ENCODE results near the gene ATP7A. TPM values are rescaled to one million over a fixed set of nuclear protein-coding genes. Genes with fewer than 3 reads are reported as not detected.

Gene ATP7A
- total and polyA plus RNA-seq, 9 of the 15 experiments (the other 6 are each of a cell fraction or from before 2014, with no cell fraction given): 7.8 to 22.7 (median 11.6) TPM

DNA sequence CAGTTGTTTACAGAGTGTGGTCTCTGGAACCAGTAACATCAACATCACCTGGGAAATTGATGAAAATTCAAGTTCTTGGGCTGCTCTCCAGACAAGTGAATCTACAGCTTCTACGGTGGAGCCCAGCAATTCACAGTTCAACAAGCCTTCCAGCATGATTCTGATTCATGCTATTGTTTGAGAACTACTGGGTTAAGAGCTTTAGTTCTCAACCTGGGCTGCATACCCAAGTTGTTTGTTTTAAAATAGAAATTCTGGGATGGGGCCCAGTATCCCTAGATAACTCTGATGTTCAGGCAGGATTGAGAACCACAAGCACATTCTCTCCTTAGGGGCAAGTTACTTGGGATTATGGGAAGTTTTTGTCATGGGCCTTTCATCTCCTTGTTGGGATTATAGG is 155.6 kb downstream of the ATP7A start:
- TF ChIP-seq ETS2 (tag; IDR thresholded peaks at IDR 0.05; ENCODE audit: borderline replicate concordance, poor library complexity, severe bottlenecking) (no peak), ZNF444 (CRISPR knock-in tag; IDR thresholded peaks at IDR 0.05) (no peak), RBM34 (IDR thresholded peaks at IDR 0.05; ENCODE audit: borderline replicate concordance, insufficient read depth, low read length) (no peak), PTBP1 (IDR thresholded peaks at IDR 0.05; ENCODE audit: low read depth, low read length) (no peak), RBM17 (IDR thresholded peaks at IDR 0.05; ENCODE audit: borderline replicate concordance, low read depth, low read length) (no peak), NBN (IDR thresholded peaks at IDR 0.05; ENCODE audit: low read depth) (no peak), MXI1 (IDR thresholded peaks at IDR 0.05; ENCODE audit: low read depth, low read length) (no peak), ZNF561 (CRISPR knock-in tag; conservative IDR thresholded peaks at IDR 0.05) (no peak), CCAR2 (IDR thresholded peaks at IDR 0.05; ENCODE audit: low read depth, low read length) (no peak), EP400 (IDR thresholded peaks at IDR 0.05) (no peak), HLTF (IDR thresholded peaks at IDR 0.05) (no peak), CXXC5 (CRISPR knock-in tag; IDR thresholded peaks at IDR 0.05) (no peak), KAT7 (CRISPR knock-in tag; IDR thresholded peaks at IDR 0.05; ENCODE audit: borderline replicate concordance) (no peak), ZNF146 (CRISPR knock-in tag; IDR thresholded peaks at IDR 0.05; ENCODE audit: unreplicated experiment) (no peak)
- TF ChIP-seq, protein P1, sequence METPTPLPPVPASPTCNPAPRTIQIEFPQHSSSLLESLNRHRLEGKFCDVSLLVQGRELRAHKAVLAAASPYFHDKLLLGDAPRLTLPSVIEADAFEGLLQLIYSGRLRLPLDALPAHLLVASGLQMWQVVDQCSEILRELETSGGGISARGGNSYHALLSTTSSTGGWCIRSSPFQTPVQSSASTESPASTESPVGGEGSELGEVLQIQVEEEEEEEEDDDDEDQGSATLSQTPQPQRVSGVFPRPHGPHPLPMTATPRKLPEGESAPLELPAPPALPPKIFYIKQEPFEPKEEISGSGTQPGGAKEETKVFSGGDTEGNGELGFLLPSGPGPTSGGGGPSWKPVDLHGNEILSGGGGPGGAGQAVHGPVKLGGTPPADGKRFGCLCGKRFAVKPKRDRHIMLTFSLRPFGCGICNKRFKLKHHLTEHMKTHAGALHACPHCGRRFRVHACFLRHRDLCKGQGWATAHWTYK (CRISPR knock-in tag; IDR thresholded peaks at IDR 0.05): no peak
- TF ChIP-seq, protein P2, sequence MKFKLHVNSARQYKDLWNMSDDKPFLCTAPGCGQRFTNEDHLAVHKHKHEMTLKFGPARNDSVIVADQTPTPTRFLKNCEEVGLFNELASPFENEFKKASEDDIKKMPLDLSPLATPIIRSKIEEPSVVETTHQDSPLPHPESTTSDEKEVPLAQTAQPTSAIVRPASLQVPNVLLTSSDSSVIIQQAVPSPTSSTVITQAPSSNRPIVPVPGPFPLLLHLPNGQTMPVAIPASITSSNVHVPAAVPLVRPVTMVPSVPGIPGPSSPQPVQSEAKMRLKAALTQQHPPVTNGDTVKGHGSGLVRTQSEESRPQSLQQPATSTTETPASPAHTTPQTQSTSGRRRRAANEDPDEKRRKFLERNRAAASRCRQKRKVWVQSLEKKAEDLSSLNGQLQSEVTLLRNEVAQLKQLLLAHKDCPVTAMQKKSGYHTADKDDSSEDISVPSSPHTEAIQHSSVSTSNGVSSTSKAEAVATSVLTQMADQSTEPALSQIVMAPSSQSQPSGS (CRISPR knock-in tag; IDR thresholded peaks at IDR 0.05): no peak
- no peaks in the 10 kb centered on the region for H3K4me1 ChIP-seq (replicated peaks in 1 of 2; ENCODE audit: control insufficient read depth in 2 of 2, insufficient read depth in 2 of 2, low read length in 2 of 2)
- CTCF ChIA-PET (ENCODE audit: low intra/inter-chr PET ratio): no interaction called here
- WGBS (ENCODE audit: insufficient coverage, low coverage, missing lambda C conversion rate): 25% methylated on average over 1 of the region's 1 CpG
- no peak overlapping the region for H3K4me2 ChIP-seq (ENCODE audit: insufficient read depth, low read length)
- no peaks in the 10 kb centered on the region for H4K20me1 ChIP-seq (replicated peaks; ENCODE audit: control insufficient read depth, insufficient read depth, low read length)
- H3K36me3 ChIP-seq (ENCODE audit: control insufficient read depth, insufficient read depth, low read length): no peaks in the 10 kb centered on the region
- POLR2A ChIA-PET: no interaction called here
- H3K9me3 ChIP-seq (replicated peaks; ENCODE audit: control insufficient read depth, insufficient read depth, low read depth, low read length): no peaks in the 10 kb centered on the region; the same call in 1 of the 2 replicates
- no peak overlapping the region for H2AFZ ChIP-seq (ENCODE audit: low read depth, low read length)
- DNase-seq (ENCODE audit: extremely low read depth in 1 of 4, low spot score in 3 of 4): no peak
- no peak for ATAC-seq
- FAIRE-seq: no peak
- H3K79me2 ChIP-seq (ENCODE audit: control insufficient read depth, insufficient read depth, low read length): no peaks in the 10 kb centered on the region
- no peak overlapping the region for H3K27ac ChIP-seq (ENCODE audit: extremely low read depth, low read depth, low read length)
- no peak overlapping the region for H3K4me3 ChIP-seq
- no peaks in the 10 kb centered on the region for H3K27me3 ChIP-seq (ENCODE audit: control insufficient read depth in 2 of 2, insufficient read depth in 2 of 2, low read length in 2 of 2)
- no peak overlapping the region for H3K9ac ChIP-seq (ENCODE audit: insufficient read depth in 1 of 2, low read depth in 2 of 2, low read length in 2 of 2)
- intact Hi-C loops (cut with micrococcal nuclease) (no loop called here), in situ Hi-C loops (cut with MboI) (no loop called here)
- no peaks in the 10 kb centered on the region for H3K9me1 ChIP-seq (ENCODE audit: control insufficient read depth, insufficient read depth, low read length)
- no TSS peak for BruUV-seq (replicated peaks)

All from K562 (cell line).